Astrocyte of the spinal cord (primary cell): ENCODE data around the gene ING1.
A peak's percentile ranks its signal among the peaks of the same experiment; 100 is the strongest.
"Not testable (repeated sequence)": the region's sequence is repeated elsewhere in the genome, so short reads cannot be mapped to it uniquely, and the experiment has no call there.

Source experiments
- DNase-seq: peaks from one replicate; pipeline ENCODE4 v3.0.0; 2011; ENCODE audit warnings: low read depth, low spot score
- H3K4me3 ChIP-seq: 2 replicates; pipeline ENCODE4 v1.5.1; 2011; ENCODE audit warnings: low read depth, mild to moderate bottlenecking, low read length, moderate library complexity
- in situ Hi-C: cut with HindIII; loops from 2 replicates; pipeline ENCODE4 v1.10.0; 2017; ENCODE audit warnings: low sequenced_read_pairs
- TF ChIP-seq, protein P1 (sequence below): IDR thresholded peaks from 2 replicates; pipeline ENCODE4 v1.5.1; 2012; ENCODE audit warnings: low read depth, mild to moderate bottlenecking, low read length, inconsistent platforms

ING1 gene, protein sequence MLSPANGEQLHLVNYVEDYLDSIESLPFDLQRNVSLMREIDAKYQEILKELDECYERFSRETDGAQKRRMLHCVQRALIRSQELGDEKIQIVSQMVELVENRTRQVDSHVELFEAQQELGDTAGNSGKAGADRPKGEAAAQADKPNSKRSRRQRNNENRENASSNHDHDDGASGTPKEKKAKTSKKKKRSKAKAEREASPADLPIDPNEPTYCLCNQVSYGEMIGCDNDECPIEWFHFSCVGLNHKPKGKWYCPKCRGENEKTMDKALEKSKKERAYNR

DNA sequence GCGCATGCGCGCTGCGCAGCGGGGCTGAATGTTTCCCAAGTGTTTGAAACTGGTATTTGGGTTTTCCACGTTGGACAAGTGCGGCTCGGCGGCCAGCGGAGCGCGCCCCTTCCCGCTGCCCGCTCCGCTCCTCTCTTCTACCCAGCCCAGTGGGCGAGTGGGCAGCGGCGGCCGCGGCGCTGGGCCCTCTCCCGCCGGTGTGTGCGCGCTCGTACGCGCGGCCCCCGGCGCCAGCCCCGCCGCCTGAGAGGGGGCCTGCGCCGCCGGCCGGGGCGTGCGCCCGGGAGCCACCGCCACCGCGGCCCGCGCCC lies at the start of gene ING1:
ING1 (plus strand) TSS at position 59 of the 311 bp plus-strand sequence. CDS start 450 bp downstream, outside the sequence.
- in situ Hi-C loops = no loop called here
- DNase-seq = no peak
- H3K4me3 ChIP-seq = peak within 1 kb of the TSS; percentile 84
- TF ChIP-seq, protein P1, sequence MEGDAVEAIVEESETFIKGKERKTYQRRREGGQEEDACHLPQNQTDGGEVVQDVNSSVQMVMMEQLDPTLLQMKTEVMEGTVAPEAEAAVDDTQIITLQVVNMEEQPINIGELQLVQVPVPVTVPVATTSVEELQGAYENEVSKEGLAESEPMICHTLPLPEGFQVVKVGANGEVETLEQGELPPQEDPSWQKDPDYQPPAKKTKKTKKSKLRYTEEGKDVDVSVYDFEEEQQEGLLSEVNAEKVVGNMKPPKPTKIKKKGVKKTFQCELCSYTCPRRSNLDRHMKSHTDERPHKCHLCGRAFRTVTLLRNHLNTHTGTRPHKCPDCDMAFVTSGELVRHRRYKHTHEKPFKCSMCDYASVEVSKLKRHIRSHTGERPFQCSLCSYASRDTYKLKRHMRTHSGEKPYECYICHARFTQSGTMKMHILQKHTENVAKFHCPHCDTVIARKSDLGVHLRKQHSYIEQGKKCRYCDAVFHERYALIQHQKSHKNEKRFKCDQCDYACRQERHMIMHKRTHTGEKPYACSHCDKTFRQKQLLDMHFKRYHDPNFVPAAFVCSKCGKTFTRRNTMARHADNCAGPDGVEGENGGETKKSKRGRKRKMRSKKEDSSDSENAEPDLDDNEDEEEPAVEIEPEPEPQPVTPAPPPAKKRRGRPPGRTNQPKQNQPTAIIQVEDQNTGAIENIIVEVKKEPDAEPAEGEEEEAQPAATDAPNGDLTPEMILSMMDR = no peak

DNA sequence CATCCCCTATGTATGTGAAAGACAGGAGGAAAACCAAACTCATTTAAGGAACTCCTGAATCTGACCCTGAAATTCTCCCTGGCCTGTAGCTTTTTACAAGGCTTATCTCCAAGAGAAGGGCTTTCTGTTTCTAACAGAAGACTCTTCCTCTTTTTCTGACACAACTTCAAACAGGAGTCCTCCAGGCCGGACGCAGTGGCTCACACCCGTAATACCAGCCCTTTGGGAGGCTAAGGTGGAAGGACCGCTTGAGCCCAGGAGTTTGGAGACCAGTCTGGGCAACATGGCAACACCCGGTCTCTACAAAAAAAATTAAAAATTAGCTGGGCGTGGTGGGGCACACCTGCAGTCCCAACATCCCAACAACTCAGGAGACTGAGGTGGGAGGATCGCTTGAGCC lies 49.5 kb upstream of the ING1 start:
- TF ChIP-seq, protein P1 = no peak
- DNase-seq = no peak
- in situ Hi-C loops = no loop called here
- no peak overlapping the region for H3K4me3 ChIP-seq

DNA sequence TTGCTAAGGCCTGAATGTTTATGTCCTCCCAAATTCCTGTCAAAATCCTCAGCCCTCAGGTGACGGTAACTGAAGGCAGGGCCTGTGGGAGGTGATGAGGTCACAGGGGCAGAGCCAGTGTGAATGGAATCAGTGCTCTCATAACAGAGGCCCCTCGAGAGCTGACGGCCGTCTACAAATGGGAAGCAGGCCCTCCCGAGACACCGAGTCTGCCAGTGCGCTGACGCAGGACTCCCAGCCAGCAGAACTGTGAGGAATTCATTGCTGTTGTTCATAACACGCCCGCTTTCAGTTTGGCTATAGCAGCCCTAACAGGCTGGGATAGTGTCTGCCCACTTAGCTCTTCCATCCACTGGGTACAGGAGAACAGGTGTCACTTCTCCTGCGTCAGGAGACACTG lies 48.8 kb upstream of the ING1 start:
- TF ChIP-seq, protein P1 = no peak
- in situ Hi-C loops = no loop called here
- no peak for DNase-seq
- H3K4me3 ChIP-seq = no peak overlapping the region

DNA sequence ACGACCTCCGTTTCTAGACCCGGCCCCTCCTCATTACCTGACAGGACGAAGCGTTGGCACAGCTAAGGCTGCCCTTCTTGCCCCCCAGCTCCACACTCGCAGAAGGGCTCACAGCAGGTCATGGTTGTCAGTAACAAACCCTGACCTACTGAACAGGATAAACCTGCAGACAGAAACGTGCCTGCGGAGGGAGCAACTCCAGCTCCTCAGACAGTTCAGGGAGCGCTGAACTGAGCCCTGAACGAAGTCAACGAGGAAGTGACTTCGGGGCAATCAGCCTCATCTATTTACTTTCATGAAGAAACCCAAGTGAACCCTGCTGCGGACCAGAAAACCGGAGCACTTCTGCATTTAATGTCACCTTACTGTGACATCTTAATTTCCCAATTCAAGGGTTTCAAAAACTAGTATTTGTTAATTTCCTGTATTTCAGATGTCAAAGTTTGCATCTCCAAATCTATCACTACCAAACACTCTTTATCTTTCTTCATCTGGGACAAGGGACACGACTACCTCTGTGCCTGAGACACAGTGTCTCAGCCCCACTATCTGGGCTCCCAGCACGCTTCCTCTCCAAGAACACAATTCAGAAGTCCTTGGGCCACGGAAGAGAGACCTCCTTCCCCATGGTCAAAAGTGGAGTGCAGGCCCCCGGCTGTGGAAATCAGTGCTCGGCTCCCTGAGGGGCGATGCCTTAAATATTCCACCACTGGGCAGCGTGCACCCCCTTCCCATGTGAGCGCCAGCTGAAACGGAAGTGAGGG lies 47.8 kb upstream of the ING1 start:
- H3K4me3 ChIP-seq = no peak overlapping the region
- in situ Hi-C loops = no loop called here
- TF ChIP-seq, protein P1 = no peak
- DNase-seq = no peak

DNA sequence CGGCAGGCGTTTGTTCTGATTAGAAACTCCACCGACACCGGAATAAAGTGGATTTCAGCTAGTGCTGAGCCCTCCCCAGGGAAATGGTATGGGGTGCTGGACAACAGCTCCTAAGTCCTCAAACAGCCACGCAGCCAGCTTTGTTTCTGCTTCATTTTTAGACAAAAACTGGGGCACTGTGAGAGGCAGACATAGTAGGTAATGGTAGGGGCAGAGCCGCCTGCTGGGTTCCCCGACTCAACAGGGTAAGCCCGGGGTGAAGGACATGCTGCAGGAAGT lies 47.3 kb upstream of the ING1 start:
- no peak overlapping the region for H3K4me3 ChIP-seq
- in situ Hi-C loops = no loop called here
- no peak for DNase-seq
- TF ChIP-seq, protein P1 = no peak

DNA sequence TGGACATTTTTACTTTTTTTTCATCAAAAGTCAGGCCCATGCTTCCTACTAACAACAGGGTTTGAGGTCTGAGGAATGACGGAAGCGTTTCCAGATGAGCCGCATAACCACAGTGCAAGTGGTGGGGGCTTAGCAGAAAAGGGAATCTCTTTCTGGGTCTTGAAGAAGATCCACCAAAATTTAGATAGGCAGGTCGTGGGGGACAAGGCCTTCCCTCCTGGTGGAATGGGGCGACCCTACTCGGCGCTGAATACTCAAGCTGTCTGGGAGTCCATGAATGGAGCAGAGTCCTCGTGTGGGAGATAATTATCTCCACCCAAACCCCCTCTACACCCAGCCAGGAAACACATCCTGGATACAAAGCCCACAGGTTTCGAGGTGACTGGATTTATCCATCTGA lies 44.5 kb upstream of the ING1 start:
- DNase-seq = no peak
- H3K4me3 ChIP-seq = no peak overlapping the region
- TF ChIP-seq, protein P1 = no peak
- in situ Hi-C loops = no loop called here

DNA sequence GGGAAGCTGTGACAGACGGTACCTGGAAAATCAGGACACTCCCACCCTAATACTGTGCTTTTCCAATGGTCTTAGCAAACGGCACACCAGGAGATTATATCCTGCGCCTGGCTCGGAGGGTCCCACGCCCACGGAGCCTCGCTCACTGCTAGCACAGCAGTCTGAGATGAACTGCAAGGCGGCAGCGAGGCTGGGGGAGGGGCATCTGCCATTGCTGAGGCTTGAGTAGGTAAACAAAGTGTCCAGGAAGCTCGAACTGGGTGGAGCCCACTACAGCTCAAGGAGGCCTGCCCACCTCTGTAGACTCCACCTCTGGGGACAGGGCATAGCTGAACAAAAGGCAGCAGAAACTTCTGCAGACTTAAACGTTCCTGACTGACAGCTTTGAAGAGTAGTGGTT lies 43.7 kb upstream of the ING1 start:
- DNase-seq, H3K4me3 ChIP-seq, in situ Hi-C loops: not testable (repeated sequence)
